ENCODE measurements around the gene ABLIM2. TPM values are rescaled to one million over a fixed set of nuclear protein-coding genes. Genes with fewer than 3 reads are reported as not detected.
A peak's percentile ranks its signal among the peaks of the same experiment; 100 is the strongest.

ABLIM2 gene
- total and polyA plus RNA-seq, 2 of the 13 experiments (the other 11 are each of a cell fraction or from before 2014, with no cell fraction given), result 0.20 to 0.37 TPM

DNA sequence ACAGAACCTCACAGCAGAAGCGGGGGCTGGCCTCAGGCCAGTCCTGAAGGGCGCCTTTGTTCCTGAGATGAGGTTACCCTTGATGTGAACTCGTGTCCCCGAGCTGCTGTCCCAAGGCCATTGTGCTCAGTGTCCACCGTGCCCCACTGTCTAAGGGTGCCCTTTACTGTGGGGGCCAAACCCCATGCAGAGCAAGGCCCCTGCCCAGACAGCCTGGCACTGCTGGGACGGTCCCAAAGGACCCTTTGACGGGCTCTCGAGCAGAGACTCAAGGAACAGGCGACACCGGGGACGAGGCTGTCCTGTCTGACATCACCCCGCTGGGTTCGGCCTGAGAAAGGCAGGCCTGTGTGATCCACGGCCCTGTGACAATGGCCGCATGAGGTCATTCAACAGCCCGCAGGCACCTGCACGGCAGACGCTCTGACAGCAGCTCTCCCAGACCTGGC, 100.6 kb downstream of the ABLIM2 start (continued):
- TF ChIP-seq ZNF768 (CRISPR knock-in tag; IDR thresholded peaks at IDR 0.05), result no peak; the same call in 1 of the 2 replicates
- TF ChIP-seq ZFP82 (CRISPR knock-in tag; IDR thresholded peaks at IDR 0.05; ENCODE audit: borderline replicate concordance), result no peak
- 0 out of 2 replicates have a peak, but pooled peaks have one; percentile 11 for TF ChIP-seq HDAC2 (CRISPR knock-in tag; IDR thresholded peaks at IDR 0.05)
- no peak for TF ChIP-seq POLR2AphosphoS2 (IDR thresholded peaks at IDR 0.05; ENCODE audit: low read depth, low read length)
- TF ChIP-seq SRSF9 (IDR thresholded peaks at IDR 0.05; ENCODE audit: borderline replicate concordance, insufficient read depth, low read depth, low read length, poor library complexity, severe bottlenecking), result no peak
- no peak for TF ChIP-seq ZNF484 (CRISPR knock-in tag; IDR thresholded peaks at IDR 0.05; ENCODE audit: borderline replicate concordance, low read depth)
- no peak for TF ChIP-seq POGZ (CRISPR knock-in tag; IDR thresholded peaks at IDR 0.05)
- TF ChIP-seq, protein P1, sequence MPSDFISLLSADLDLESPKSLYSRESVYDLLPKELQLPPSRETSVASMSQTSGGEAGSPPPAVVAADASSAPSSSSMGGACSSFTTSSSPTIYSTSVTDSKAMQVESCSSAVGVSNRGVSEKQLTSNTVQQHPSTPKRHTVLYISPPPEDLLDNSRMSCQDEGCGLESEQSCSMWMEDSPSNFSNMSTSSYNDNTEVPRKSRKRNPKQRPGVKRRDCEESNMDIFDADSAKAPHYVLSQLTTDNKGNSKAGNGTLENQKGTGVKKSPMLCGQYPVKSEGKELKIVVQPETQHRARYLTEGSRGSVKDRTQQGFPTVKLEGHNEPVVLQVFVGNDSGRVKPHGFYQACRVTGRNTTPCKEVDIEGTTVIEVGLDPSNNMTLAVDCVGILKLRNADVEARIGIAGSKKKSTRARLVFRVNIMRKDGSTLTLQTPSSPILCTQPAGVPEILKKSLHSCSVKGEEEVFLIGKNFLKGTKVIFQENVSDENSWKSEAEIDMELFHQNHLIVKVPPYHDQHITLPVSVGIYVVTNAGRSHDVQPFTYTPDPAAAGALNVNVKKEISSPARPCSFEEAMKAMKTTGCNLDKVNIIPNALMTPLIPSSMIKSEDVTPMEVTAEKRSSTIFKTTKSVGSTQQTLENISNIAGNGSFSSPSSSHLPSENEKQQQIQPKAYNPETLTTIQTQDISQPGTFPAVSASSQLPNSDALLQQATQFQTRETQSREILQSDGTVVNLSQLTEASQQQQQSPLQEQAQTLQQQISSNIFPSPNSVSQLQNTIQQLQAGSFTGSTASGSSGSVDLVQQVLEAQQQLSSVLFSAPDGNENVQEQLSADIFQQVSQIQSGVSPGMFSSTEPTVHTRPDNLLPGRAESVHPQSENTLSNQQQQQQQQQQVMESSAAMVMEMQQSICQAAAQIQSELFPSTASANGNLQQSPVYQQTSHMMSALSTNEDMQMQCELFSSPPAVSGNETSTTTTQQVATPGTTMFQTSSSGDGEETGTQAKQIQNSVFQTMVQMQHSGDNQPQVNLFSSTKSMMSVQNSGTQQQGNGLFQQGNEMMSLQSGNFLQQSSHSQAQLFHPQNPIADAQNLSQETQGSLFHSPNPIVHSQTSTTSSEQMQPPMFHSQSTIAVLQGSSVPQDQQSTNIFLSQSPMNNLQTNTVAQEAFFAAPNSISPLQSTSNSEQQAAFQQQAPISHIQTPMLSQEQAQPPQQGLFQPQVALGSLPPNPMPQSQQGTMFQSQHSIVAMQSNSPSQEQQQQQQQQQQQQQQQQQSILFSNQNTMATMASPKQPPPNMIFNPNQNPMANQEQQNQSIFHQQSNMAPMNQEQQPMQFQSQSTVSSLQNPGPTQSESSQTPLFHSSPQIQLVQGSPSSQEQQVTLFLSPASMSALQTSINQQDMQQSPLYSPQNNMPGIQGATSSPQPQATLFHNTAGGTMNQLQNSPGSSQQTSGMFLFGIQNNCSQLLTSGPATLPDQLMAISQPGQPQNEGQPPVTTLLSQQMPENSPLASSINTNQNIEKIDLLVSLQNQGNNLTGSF (CRISPR knock-in tag; IDR thresholded peaks at IDR 0.05), result no peak
- TF ChIP-seq ZNF350 (CRISPR knock-in tag; IDR thresholded peaks at IDR 0.05; ENCODE audit: borderline replicate concordance, low read depth), result no peak
- TF ChIP-seq, protein P2, sequence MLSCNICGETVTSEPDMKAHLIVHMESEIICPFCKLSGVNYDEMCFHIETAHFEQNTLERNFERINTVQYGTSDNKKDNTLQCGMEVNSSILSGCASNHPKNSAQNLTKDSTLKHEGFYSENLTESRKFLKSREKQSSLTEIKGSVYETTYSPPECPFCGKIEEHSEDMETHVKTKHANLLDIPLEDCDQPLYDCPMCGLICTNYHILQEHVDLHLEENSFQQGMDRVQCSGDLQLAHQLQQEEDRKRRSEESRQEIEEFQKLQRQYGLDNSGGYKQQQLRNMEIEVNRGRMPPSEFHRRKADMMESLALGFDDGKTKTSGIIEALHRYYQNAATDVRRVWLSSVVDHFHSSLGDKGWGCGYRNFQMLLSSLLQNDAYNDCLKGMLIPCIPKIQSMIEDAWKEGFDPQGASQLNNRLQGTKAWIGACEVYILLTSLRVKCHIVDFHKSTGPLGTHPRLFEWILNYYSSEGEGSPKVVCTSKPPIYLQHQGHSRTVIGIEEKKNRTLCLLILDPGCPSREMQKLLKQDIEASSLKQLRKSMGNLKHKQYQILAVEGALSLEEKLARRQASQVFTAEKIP (CRISPR knock-in tag; IDR thresholded peaks at IDR 0.05; ENCODE audit: borderline replicate concordance), result no peak
- TF ChIP-seq ZNF292 (CRISPR knock-in tag; IDR thresholded peaks at IDR 0.05; ENCODE audit: borderline replicate concordance, low read depth), result no peak
- no peak for TF ChIP-seq SOX13 (IDR thresholded peaks at IDR 0.05)
- TF ChIP-seq SOX13 (CRISPR knock-in tag; conservative IDR thresholded peaks at IDR 0.05 in 1 of 2, IDR thresholded peaks at IDR 0.05 in 1 of 2), result peak in 1 of 2 experiments; percentile 57; a peak in 2 of 4 replicates
- TF ChIP-seq ZNF616 (CRISPR knock-in tag; IDR thresholded peaks at IDR 0.05; ENCODE audit: low read depth), result no peak
- TF ChIP-seq SOX6 (IDR thresholded peaks at IDR 0.05), result no peak
- peak; percentile 56; the same call in 1 of the 2 replicates for TF ChIP-seq SOX6 (CRISPR knock-in tag; IDR thresholded peaks at IDR 0.05)
- TF ChIP-seq, protein P3, sequence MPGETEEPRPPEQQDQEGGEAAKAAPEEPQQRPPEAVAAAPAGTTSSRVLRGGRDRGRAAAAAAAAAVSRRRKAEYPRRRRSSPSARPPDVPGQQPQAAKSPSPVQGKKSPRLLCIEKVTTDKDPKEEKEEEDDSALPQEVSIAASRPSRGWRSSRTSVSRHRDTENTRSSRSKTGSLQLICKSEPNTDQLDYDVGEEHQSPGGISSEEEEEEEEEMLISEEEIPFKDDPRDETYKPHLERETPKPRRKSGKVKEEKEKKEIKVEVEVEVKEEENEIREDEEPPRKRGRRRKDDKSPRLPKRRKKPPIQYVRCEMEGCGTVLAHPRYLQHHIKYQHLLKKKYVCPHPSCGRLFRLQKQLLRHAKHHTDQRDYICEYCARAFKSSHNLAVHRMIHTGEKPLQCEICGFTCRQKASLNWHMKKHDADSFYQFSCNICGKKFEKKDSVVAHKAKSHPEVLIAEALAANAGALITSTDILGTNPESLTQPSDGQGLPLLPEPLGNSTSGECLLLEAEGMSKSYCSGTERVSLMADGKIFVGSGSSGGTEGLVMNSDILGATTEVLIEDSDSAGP (CRISPR knock-in tag; IDR thresholded peaks at IDR 0.05; ENCODE audit: borderline replicate concordance), result peak; percentile 39; the same call in 1 of the 2 replicates
- no peak for TF ChIP-seq ZNF605 (CRISPR knock-in tag; IDR thresholded peaks at IDR 0.05)
- 0 out of 2 replicates have a peak, but pooled peaks have one; percentile 19 for TF ChIP-seq ZNF644 (CRISPR knock-in tag; IDR thresholded peaks at IDR 0.05; ENCODE audit: low read depth)
- TF ChIP-seq NKX3-1 (CRISPR knock-in tag; IDR thresholded peaks at IDR 0.05), result no peak
- TF ChIP-seq SAP130 (CRISPR knock-in tag; IDR thresholded peaks at IDR 0.05; ENCODE audit: low read depth), result no peak

All from HepG2 (cell line).